HepG2 (cell line): ENCODE measurements around the gene WTAP. TPM values are rescaled to one million over a fixed set of nuclear protein-coding genes. Genes with fewer than 3 reads are reported as not detected.

Experiments used
- ASH2L ChIP-seq: fragments of 300-600, 200-600 bp; sonication (generic); IDR thresholded peaks from 2 replicates; pipeline ENCODE4 v1.7.0; 2017; ENCODE audit warnings: low read depth, mild to moderate bottlenecking, moderate library complexity, mixed read lengths, low read length; ENCODE audit not compliant: insufficient read length
- BHLHE40 ChIP-seq: IDR thresholded peaks from 2 replicates; pipeline ENCODE4 v1.6.1; 2011; ENCODE audit warnings: low read length, improper control_type of control experiment
- EHMT2 ChIP-seq: fragments of 200-600 bp; sonication (generic); IDR thresholded peaks from 2 replicates; pipeline ENCODE4 v1.7.0; 2017; ENCODE audit warnings: antibody characterized with exemption, low read depth, low read length, borderline replicate concordance
- HCFC1 ChIP-seq: fragments of 150-350 bp; IDR thresholded peaks from 2 replicates; pipeline ENCODE4 v1.6.1; 2014; ENCODE audit warnings: low read depth, low read length
- IRX3 ChIP-seq: sonication (generic); formaldehyde crosslinking; IDR thresholded peaks from 2 replicates; pipeline ENCODE4 v1.8.1; 2023; ENCODE audit warnings: mild to moderate bottlenecking, low read depth, missing genetic modification reagents, borderline replicate concordance
- KLF9 ChIP-seq: IDR thresholded peaks from 2 replicates; pipeline ENCODE4 v1.6.1; 2016; ENCODE audit warnings: low read depth
- MEIS2 ChIP-seq: sonication (generic); formaldehyde crosslinking; IDR thresholded peaks from 2 replicates; pipeline ENCODE4 v1.9.0; 2021; ENCODE audit warnings: mild to moderate bottlenecking, missing genetic modification reagents
- MXD4 ChIP-seq: IDR thresholded peaks from 2 replicates; pipeline ENCODE4 v1.6.1; 2016; ENCODE audit warnings: mild to moderate bottlenecking, missing biosample characterization, missing genetic modification reagents
- MYNN ChIP-seq: sonication (generic); formaldehyde crosslinking; IDR thresholded peaks from 2 replicates; pipeline ENCODE4 v1.4.0; 2020; ENCODE audit warnings: mild to moderate bottlenecking, low read depth, missing genetic modification reagents
- NFIC ChIP-seq: IDR thresholded peaks from 2 replicates; pipeline ENCODE4 v1.6.1; 2012; ENCODE audit warnings: mild to moderate bottlenecking, low read length, inconsistent platforms
- ONECUT2 ChIP-seq: sonication (generic); formaldehyde crosslinking; IDR thresholded peaks from 2 replicates; pipeline ENCODE4 v1.4.0; 2020; ENCODE audit warnings: missing genetic modification reagents
- PCBP2 ChIP-seq: fragments of 200-400 bp; formaldehyde crosslinking; optimal IDR thresholded peaks from 2 replicates; pipeline ENCODE3; 2018; ENCODE audit warnings: low read length, low read depth; ENCODE audit not compliant: poor library complexity, severe bottlenecking
- SAP130 ChIP-seq: IDR thresholded peaks from 2 replicates; pipeline ENCODE4 v1.6.1; 2016; ENCODE audit warnings: low read depth
- SMYD3 ChIP-seq: sonication (generic); formaldehyde crosslinking; IDR thresholded peaks from 2 replicates; pipeline ENCODE4 v1.8.1; 2023; ENCODE audit warnings: mild to moderate bottlenecking, missing genetic modification reagents
- SRF ChIP-seq: IDR thresholded peaks from 2 replicates; pipeline ENCODE4 v1.6.1; 2011; ENCODE audit warnings: mild to moderate bottlenecking, low read depth, low read length, moderate library complexity
- YEATS2 ChIP-seq: sonication (generic); formaldehyde crosslinking; IDR thresholded peaks from 2 replicates; pipeline ENCODE4 v1.4.0; 2020; ENCODE audit warnings: missing genetic modification reagents, borderline replicate concordance
- ZMAT5 ChIP-seq: sonication (generic); formaldehyde crosslinking; IDR thresholded peaks from 2 replicates; pipeline ENCODE4 v1.5.0; 2020; ENCODE audit warnings: mild to moderate bottlenecking, low read depth, missing genetic modification reagents, borderline replicate concordance
- ZNF292 ChIP-seq: sonication (generic); formaldehyde crosslinking; IDR thresholded peaks from 2 replicates; pipeline ENCODE4 v1.8.1; 2022; ENCODE audit warnings: mild to moderate bottlenecking, low read depth, missing genetic modification reagents, borderline replicate concordance
- ZNF557 ChIP-seq: sonication (generic); formaldehyde crosslinking; IDR thresholded peaks from 2 replicates; pipeline ENCODE4 v1.4.0; 2020; ENCODE audit warnings: missing genetic modification reagents
- ZNF710 ChIP-seq: sonication (generic); formaldehyde crosslinking; IDR thresholded peaks from 2 replicates; pipeline ENCODE4 v1.5.0; 2020; ENCODE audit warnings: mild to moderate bottlenecking, missing genetic modification reagents, borderline replicate concordance
- ZNF816 ChIP-seq: sonication (generic); formaldehyde crosslinking; IDR thresholded peaks from 2 replicates; pipeline ENCODE4 v1.8.0; 2022; ENCODE audit warnings: missing genetic modification reagents, mild to moderate bottlenecking, borderline replicate concordance
- ZNF850 ChIP-seq: sonication (generic); formaldehyde crosslinking; conservative IDR thresholded peaks from 2 replicates; pipeline ENCODE4 v1.9.0; 2021; ENCODE audit warnings: mild to moderate bottlenecking, missing genetic modification reagents
- polyA plus RNA-seq, 8 experiments: library from polyadenylated mRNA; depleted of rRNA in 3 of 8; stranded (reverse) in 7 of 8; unstranded in 1 of 8; fragments of >200 nt; fragmentation: Illumina TruSeq in 4 of 8; extraction: Trizol in 4 of 8; gene quantifications; 2 replicates each; pipeline versions ENCODE4 v1.2.1 to v1.2.3, GENCODE V29; 2011 to 2016; ENCODE audit warnings: low read depth in 4 of 8, missing spikeins in 1 of 8, mixed read lengths in 1 of 8; ENCODE audit not compliant: insufficient read depth in 1 of 8
- total RNA-seq, 5 experiments: library from RNA; depleted of rRNA; stranded (reverse); fragments of >200 nt; fragmentation: Illumina TruSeq; extraction: Trizol; gene quantifications; 2 replicates each; pipeline ENCODE4 v1.2.3, GENCODE V29; 2016; ENCODE audit warnings: low read depth in 1 of 5
- TF ChIP-seq, protein P1 (sequence below): IDR thresholded peaks from 2 replicates; pipeline ENCODE4 v1.6.1; 2016; ENCODE audit warnings: missing genetic modification reagents, missing compliant biosample characterization
- TF ChIP-seq, protein P2 (sequence below): sonication (generic); formaldehyde crosslinking; IDR thresholded peaks from 2 replicates; pipeline ENCODE4 v1.5.1; 2020; ENCODE audit warnings: mild to moderate bottlenecking, missing genetic modification reagents, borderline replicate concordance
- TF ChIP-seq, protein P3 (sequence below): sonication (generic); formaldehyde crosslinking; IDR thresholded peaks from 2 replicates; pipeline ENCODE4 v1.5.0; 2020; ENCODE audit warnings: missing genetic modification reagents

WTAP gene
- total and polyA plus RNA-seq, 2 of the 13 experiments (the other 11 are each of a cell fraction or from before 2014, with no cell fraction given) = 31.6 to 167 TPM

DNA sequence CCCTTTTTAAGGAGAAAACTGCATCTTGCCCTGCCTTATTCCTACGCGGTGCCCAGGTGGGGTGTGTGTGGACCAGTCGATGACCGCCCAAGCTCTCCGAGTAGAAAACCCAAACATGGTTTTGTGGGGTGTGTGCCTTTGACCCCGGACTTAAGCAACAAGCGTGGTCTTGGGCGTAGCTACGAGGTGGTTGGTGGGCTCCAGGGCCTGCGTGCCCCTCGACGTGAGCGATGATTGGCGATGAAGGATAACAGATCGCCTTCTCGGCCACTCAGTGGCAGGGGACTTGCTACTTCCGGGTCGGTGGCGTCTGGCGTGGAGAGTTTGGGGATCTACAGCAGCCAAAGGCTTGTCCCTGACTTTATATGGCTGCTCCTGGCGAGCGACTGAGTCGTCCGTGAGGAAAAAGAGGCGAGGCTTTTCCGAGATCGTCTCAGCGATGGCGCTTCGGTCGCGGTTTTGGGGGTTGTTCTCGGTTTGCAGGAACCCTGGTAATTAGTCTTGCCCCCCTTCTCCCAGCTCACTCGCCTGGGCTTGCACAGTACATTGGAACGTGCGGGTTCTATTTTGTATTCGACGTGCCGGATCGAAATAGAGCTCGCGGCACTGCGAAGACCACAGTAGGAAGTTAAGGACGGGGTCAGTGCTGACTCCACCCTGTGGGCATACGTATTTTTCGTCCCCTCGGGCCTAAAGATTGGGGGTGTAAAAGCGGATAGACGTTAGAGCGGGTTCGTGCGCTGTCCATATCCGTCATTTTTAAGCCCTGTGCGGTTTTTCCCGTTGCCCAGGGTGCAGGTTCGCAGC, 63.0 kb downstream of the WTAP start, which contains the start of gene MRPL18 (continued):
- peak; percentile 51 for TF ChIP-seq SRF
- TF ChIP-seq ZNF292 (CRISPR knock-in tag) = no peak
- TF ChIP-seq HCFC1 = peak; percentile 22
- TF ChIP-seq ONECUT2 = no peak
- no peak for TF ChIP-seq PCBP2
- no peak for TF ChIP-seq NFIC
- no peak for TF ChIP-seq ZNF710 (CRISPR knock-in tag)
- peak; percentile 37; the same call in 1 of the 2 replicates for TF ChIP-seq ZNF557 (CRISPR knock-in tag)
- TF ChIP-seq BHLHE40 = no peak
- TF ChIP-seq IRX3 (CRISPR knock-in tag) = 0 out of 2 replicates have a peak, but pooled peaks have one; percentile 4
- TF ChIP-seq, protein P1, sequence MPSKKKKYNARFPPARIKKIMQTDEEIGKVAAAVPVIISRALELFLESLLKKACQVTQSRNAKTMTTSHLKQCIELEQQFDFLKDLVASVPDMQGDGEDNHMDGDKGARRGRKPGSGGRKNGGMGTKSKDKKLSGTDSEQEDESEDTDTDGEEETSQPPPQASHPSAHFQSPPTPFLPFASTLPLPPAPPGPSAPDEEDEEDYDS = peak; percentile 94
- TF ChIP-seq, protein P2, sequence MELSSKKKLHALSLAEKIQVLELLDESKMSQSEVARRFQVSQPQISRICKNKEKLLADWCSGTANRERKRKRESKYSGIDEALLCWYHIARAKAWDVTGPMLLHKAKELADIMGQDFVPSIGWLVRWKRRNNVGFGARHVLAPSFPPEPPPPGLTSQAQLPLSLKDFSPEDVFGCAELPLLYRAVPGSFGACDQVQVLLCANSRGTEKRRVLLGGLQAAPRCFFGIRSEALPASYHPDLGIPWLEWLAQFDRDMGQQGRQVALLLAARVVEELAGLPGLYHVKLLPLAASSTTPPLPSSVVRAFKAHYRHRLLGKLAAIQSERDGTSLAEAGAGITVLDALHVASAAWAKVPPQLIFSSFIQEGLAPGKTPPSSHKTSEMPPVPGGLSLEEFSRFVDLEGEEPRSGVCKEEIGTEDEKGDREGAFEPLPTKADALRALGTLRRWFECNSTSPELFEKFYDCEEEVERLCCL (CRISPR knock-in tag) = no peak
- 0 out of 2 replicates have a peak, but pooled peaks have one; percentile 26 for TF ChIP-seq ZNF850
- TF ChIP-seq MEIS2 (CRISPR knock-in tag) = no peak; the same call in none of the 2 replicates
- TF ChIP-seq EHMT2 = no peak
- TF ChIP-seq ZMAT5 (CRISPR knock-in tag) = no peak
- no peak for TF ChIP-seq SMYD3
- TF ChIP-seq, protein P3, sequence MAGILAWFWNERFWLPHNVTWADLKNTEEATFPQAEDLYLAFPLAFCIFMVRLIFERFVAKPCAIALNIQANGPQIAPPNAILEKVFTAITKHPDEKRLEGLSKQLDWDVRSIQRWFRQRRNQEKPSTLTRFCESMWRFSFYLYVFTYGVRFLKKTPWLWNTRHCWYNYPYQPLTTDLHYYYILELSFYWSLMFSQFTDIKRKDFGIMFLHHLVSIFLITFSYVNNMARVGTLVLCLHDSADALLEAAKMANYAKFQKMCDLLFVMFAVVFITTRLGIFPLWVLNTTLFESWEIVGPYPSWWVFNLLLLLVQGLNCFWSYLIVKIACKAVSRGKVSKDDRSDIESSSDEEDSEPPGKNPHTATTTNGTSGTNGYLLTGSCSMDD = peak; percentile 50; the same call in 1 of the 2 replicates
- TF ChIP-seq MYNN = no peak
- 0 out of 2 replicates have a peak, but pooled peaks have one; percentile 73 for TF ChIP-seq MXD4 (CRISPR knock-in tag)
- peak; percentile 93; the same call in 1 of the 2 replicates for TF ChIP-seq ZNF816
- TF ChIP-seq KLF9 = no peak
- TF ChIP-seq SAP130 = peak; percentile 92
- 0 out of 2 replicates have a peak, but pooled peaks have one; percentile 44 for TF ChIP-seq YEATS2 (CRISPR knock-in tag)
- peak; percentile 81 for TF ChIP-seq ASH2L
